A673 (cell line): Measurements from ENCODE around the gene PDE6B. TPM values are rescaled to one million over a fixed set of nuclear protein-coding genes. Genes with fewer than 3 reads are reported as not detected.

Experiments used
- BruUV-seq: library from RNA; stranded (reverse); fragments of 400-500 nt; replicated peaks from 2 replicates; lab custom pipeline; 2021; lab: Mats Ljungman, UMichigan
- CTCF ChIA-PET: fragments of 300-600 bp; sonication (Branson Sonifier 250); formaldehyde crosslinking; loops from one replicate; lab custom pipeline; 2022; ENCODE audit warnings: antibody characterized with exemption; lab: Charles Lee
- POLR2A ChIA-PET: fragments of 300-600 bp; sonication (Branson Sonifier 250); formaldehyde crosslinking; loops from one replicate; lab custom pipeline; 2022; ENCODE audit warnings: antibody characterized with exemption; ENCODE audit not compliant: low non-redundant PET; lab: Charles Lee
- DNase-seq: peaks from one replicate; pipeline ENCODE4 v3.0.0-alpha.2; 2015; ENCODE audit warnings: low spot score
- H3K27ac ChIP-seq: fragments of 200-600 bp; sonication (generic); 2 replicates; pipeline ENCODE4 v1.5.1; 2016; ENCODE audit warnings: mixed run types, low read depth, mild to moderate bottlenecking, mixed read lengths, antibody characterized with exemption, low read length; ENCODE audit not compliant: poor library complexity, severe bottlenecking
- H3K27me3 ChIP-seq: fragments of 200-600 bp; sonication (generic); replicated peaks from 2 replicates; pipeline ENCODE4 v1.6.1; 2017; ENCODE audit warnings: mixed run types, low read depth, mild to moderate bottlenecking, mixed read lengths, antibody characterized with exemption, low read length; ENCODE audit not compliant: insufficient read depth, poor library complexity
- H3K36me3 ChIP-seq: fragments of 200-600 bp; sonication (generic); 2 replicates; pipeline ENCODE4 v1.6.1; 2016; ENCODE audit warnings: mixed run types, mild to moderate bottlenecking, mixed read lengths, antibody characterized with exemption, low read length; ENCODE audit not compliant: insufficient read depth, poor library complexity, severe bottlenecking
- H3K4me1 ChIP-seq: fragments of 200-600 bp; sonication (generic); 2 replicates; pipeline ENCODE4 v1.6.1; 2017; ENCODE audit warnings: mixed run types, mild to moderate bottlenecking, mixed read lengths, antibody characterized with exemption, low read length; ENCODE audit not compliant: insufficient read depth, poor library complexity, severe bottlenecking
- H3K4me3 ChIP-seq: fragments of 200-600 bp; sonication (generic); 2 replicates; pipeline ENCODE4 v1.5.1; 2016; ENCODE audit warnings: low read depth, mixed run types, mild to moderate bottlenecking, mixed read lengths, low read length; ENCODE audit not compliant: poor library complexity, severe bottlenecking
- H3K9me3 ChIP-seq: fragments of 200-600 bp; sonication (generic); 2 replicates; pipeline ENCODE4 v1.6.1; 2016; ENCODE audit warnings: mixed run types, low read depth, mild to moderate bottlenecking, mixed read lengths, antibody characterized with exemption, low read length; ENCODE audit not compliant: poor library complexity, severe bottlenecking
- CTCF ChIP-seq: fragments of 300-800, 200-600 bp; sonication (generic); conservative IDR thresholded peaks from 2 replicates; pipeline ENCODE4 v1.5.1; 2017; ENCODE audit warnings: low read depth, mild to moderate bottlenecking, antibody characterized with exemption, low read length, moderate library complexity, mixed read lengths
- EZH2 ChIP-seq: fragments of 200-600 bp; sonication (generic); IDR thresholded peaks from 2 replicates; pipeline ENCODE4 v1.6.1; 2017; ENCODE audit warnings: borderline replicate concordance, low read depth, mild to moderate bottlenecking, mixed read lengths, antibody characterized with exemption, low read length; ENCODE audit not compliant: poor library complexity, severe bottlenecking
- intact Hi-C: fragments of 100-400 bp; cut with micrococcal nuclease; formaldehyde crosslinking; loops from one replicate; pipeline ENCODE4 v1.10.0; 2022; ENCODE audit not compliant: unreplicated experiment
- total RNA-seq: library from RNA; stranded (reverse); gene quantifications from 2 replicates; pipeline ENCODE4 v1.2.3, GENCODE V29; 2021

The PDE6B gene
- total RNA-seq, 1 experiment from 2014 or later: 10.4 TPM

- no peaks in the 10 kb centered on the region for H3K9me3 ChIP-seq
- ChIA-PET POLR2A (no interaction called here), CTCF (no interaction called here)
- DNase-seq: no peak
- H3K27me3 ChIP-seq: no peaks in the 10 kb centered on the region
- peaks cover 4% of the 10 kb centered on the region for H3K4me1 ChIP-seq
- H3K36me3 ChIP-seq: no peaks in the 10 kb centered on the region
- peak overlapping the region; percentile 35 for H3K4me3 ChIP-seq
- BruUV-seq: no TSS peak
- no peak overlapping the region for H3K27ac ChIP-seq
- TF ChIP-seq EZH2: no peak
- no peak for TF ChIP-seq CTCF
- intact Hi-C loops: no loop called here
Observed at GRCh38 chr4:687971-688853, 62.8 kb downstream of the PDE6B start.

GRCh38 chr4:688854-689681 lies 63.7 kb downstream of the PDE6B start, which contains the start of gene SLC49A3:
Gene SLC49A3, minus strand, starts transcription at chr4:689151. Its CDS starts 24 bp downstream, at chr4:689127.
- ChIA-PET POLR2A (no interaction called here), CTCF (no interaction called here)
- DNase-seq: no peak
- H3K9me3 ChIP-seq: no peaks in the 10 kb centered on the region
- peak within 1 kb of the TSS; percentile 35 for H3K4me3 ChIP-seq
- H3K27me3 ChIP-seq: no peaks in the 10 kb centered on the region
- no peaks in the 10 kb centered on the region for H3K36me3 ChIP-seq
- intact Hi-C loops: no loop called here
- peaks cover 2% of the 10 kb centered on the region for H3K4me1 ChIP-seq
- no TSS peak for BruUV-seq
- no peak for TF ChIP-seq CTCF
- no peak for TF ChIP-seq EZH2
- H3K27ac ChIP-seq: no peak within 1 kb of the TSS

GRCh38 chr4:689723-690122 lies 64.3 kb downstream of the PDE6B start:
- H3K4me3 ChIP-seq: no peak overlapping the region
- no TSS peak for BruUV-seq
- no peak for DNase-seq
- no peak for TF ChIP-seq CTCF
- no peak for TF ChIP-seq EZH2
- CTCF ChIA-PET: no interaction called here
- no peaks in the 10 kb centered on the region for H3K27me3 ChIP-seq
- no peaks in the 10 kb centered on the region for H3K36me3 ChIP-seq
- no peaks in the 10 kb centered on the region for H3K4me1 ChIP-seq
- no peaks in the 10 kb centered on the region for H3K9me3 ChIP-seq
- no peak overlapping the region for H3K27ac ChIP-seq
- POLR2A ChIA-PET: interaction anchor here (0.6 kb wide), 1 partner anchor 65 kb away, joined by 4 read pairs; no protein-coding TSS in a partner anchor
- intact Hi-C loops: no loop called here
